GM23338 (cell line): ENCODE results near the gene GPHN. TPM values are rescaled to one million over a fixed set of nuclear protein-coding genes. Genes with fewer than 3 reads are reported as not detected.
A peak's percentile ranks its signal among the peaks of the same experiment; 100 is the strongest.
"Not testable (repeated sequence)": the region's sequence is repeated elsewhere in the genome, so short reads cannot be mapped to it uniquely, and the experiment has no call there.

ENCODE experiments used
- ATAC-seq: fragments of 200-7000 bp; cut with Tn5 transposase; 3 replicates; pipeline ENCODE4 v1.9.1; 2020
- DNase-seq: peaks from one replicate; pipeline ENCODE4 v3.0.0-alpha.2; 2015; ENCODE audit warnings: low spot score
- H2AFZ ChIP-seq: fragments of 200-600 bp; sonication (generic); 2 replicates; pipeline ENCODE4 v1.8.0; 2016; ENCODE audit warnings: antibody characterized with exemption, mild to moderate bottlenecking, moderate library complexity
- H3F3A ChIP-seq: fragments of 200-600 bp; sonication (generic); replicated peaks from 2 replicates; pipeline ENCODE4 v1.8.0; 2017; ENCODE audit warnings: antibody characterized with exemption, mixed run types, low read depth
- H3K27ac ChIP-seq: fragments of 200-600 bp; sonication (generic); 2 replicates; pipeline ENCODE4 v1.6.1; 2016; ENCODE audit warnings: low read depth
- H3K27me3 ChIP-seq: fragments of 200-600 bp; sonication (generic); 2 replicates; pipeline ENCODE4 v1.8.0; 2016; ENCODE audit warnings: mild to moderate bottlenecking, mixed run types, moderate library complexity; ENCODE audit not compliant: insufficient read depth
- H3K36me3 ChIP-seq: fragments of 200-600 bp; sonication (generic); 2 replicates; pipeline ENCODE4 v1.8.0; 2016; ENCODE audit warnings: mild to moderate bottlenecking; ENCODE audit not compliant: insufficient read depth
- H3K4me1 ChIP-seq: fragments of 200-600 bp; sonication (generic); 2 replicates; pipeline ENCODE4 v1.8.0; 2016; ENCODE audit warnings: mild to moderate bottlenecking, moderate library complexity; ENCODE audit not compliant: insufficient read depth
- H3K4me2 ChIP-seq: fragments of 200-600 bp; sonication (generic); 2 replicates; pipeline ENCODE4 v1.7.1; 2017; ENCODE audit warnings: mixed run types
- H3K4me3 ChIP-seq: fragments of 200-600 bp; sonication (generic); 2 replicates; pipeline ENCODE4 v1.6.1; 2016; ENCODE audit warnings: mixed run types
- H3K79me2 ChIP-seq: fragments of 200-600 bp; sonication (generic); replicated peaks from 2 replicates; pipeline ENCODE4 v1.8.0; 2017; ENCODE audit warnings: mild to moderate bottlenecking; ENCODE audit not compliant: insufficient read depth
- H3K9me2 ChIP-seq: fragments of 200-600 bp; sonication (generic); 2 replicates; pipeline ENCODE4 v1.8.0; 2017; ENCODE audit not compliant: insufficient read depth
- H4K20me1 ChIP-seq: fragments of 200-600 bp; sonication (generic); replicated peaks from 2 replicates; pipeline ENCODE4 v1.8.0; 2017; ENCODE audit warnings: mild to moderate bottlenecking; ENCODE audit not compliant: insufficient read depth
- H3K27ac Mint-ChIP-seq: 2 replicates; pipeline ENCODE4 v1.8.0; 2020; ENCODE audit warnings: inconsistent platforms, mild to moderate bottlenecking, moderate library complexity, mixed read lengths
- H3K27me3 Mint-ChIP-seq: 3 replicates; pipeline ENCODE4 v1.8.0; 2022; ENCODE audit warnings: low read depth, mild to moderate bottlenecking, moderate library complexity, mixed read lengths, inconsistent platforms; ENCODE audit not compliant: insufficient read depth, poor library complexity
- H3K36me3 Mint-ChIP-seq: 3 replicates; pipeline ENCODE4 v1.8.0; 2021; ENCODE audit warnings: low read depth, mild to moderate bottlenecking, inconsistent platforms, moderate library complexity, mixed read lengths
- H3K4me1 Mint-ChIP-seq: 3 replicates; pipeline ENCODE4 v1.8.0; 2020; ENCODE audit warnings: mild to moderate bottlenecking, inconsistent platforms, mixed read lengths
- H3K4me3 Mint-ChIP-seq: 3 replicates; pipeline ENCODE4 v1.8.0; 2021; ENCODE audit warnings: moderate library complexity, mild to moderate bottlenecking, inconsistent platforms, mixed read lengths
- H3K9me3 Mint-ChIP-seq: 3 replicates; pipeline ENCODE4 v1.8.0; 2020; ENCODE audit warnings: moderate library complexity, mild to moderate bottlenecking, inconsistent platforms, mixed read lengths
- CREB1 ChIP-seq: fragments of 250-450 bp; sonication (Bioruptor Pico); IDR thresholded peaks from 2 replicates; pipeline ENCODE4 v1.5.0; 2020; ENCODE audit warnings: low read depth, mild to moderate bottlenecking, moderate library complexity
- ETS1 ChIP-seq: IDR thresholded peaks from 2 replicates; pipeline ENCODE4 v1.6.1; 2016; ENCODE audit warnings: antibody characterized with exemption
- EZH2 ChIP-seq: fragments of 200-600 bp; sonication (generic); IDR thresholded peaks from one replicate; pipeline ENCODE4 v1.8.0; 2017; ENCODE audit warnings: antibody characterized with exemption, mild to moderate bottlenecking, low read depth; ENCODE audit not compliant: unreplicated experiment
- EZH2phosphoT487 ChIP-seq: fragments of 200-600 bp; sonication (generic); IDR thresholded peaks from one replicate; pipeline ENCODE4 v1.8.1; 2018; ENCODE audit warnings: antibody characterized with exemption; ENCODE audit not compliant: unreplicated experiment
- NANOG ChIP-seq: IDR thresholded peaks from 2 replicates; pipeline ENCODE4 v1.6.1; 2016; ENCODE audit warnings: antibody characterized with exemption, borderline replicate concordance
- POLR2AphosphoS5 ChIP-seq: IDR thresholded peaks from 2 replicates; pipeline ENCODE4 v1.6.1; 2016; ENCODE audit warnings: antibody characterized with exemption, low read depth
- STAT1 ChIP-seq: IDR thresholded peaks from one replicate; pipeline ENCODE4 v1.6.1; 2016; ENCODE audit warnings: antibody characterized with exemption; ENCODE audit not compliant: unreplicated experiment
- ZNF114 ChIP-seq: fragments of 250-450 bp; sonication (Bioruptor Pico); IDR thresholded peaks from 2 replicates; pipeline ENCODE4 v1.5.0; 2020; ENCODE audit warnings: mild to moderate bottlenecking, moderate library complexity
- ZNF462 ChIP-seq: fragments of 250-450 bp; sonication (Bioruptor Pico); IDR thresholded peaks from 2 replicates; pipeline ENCODE4 v1.5.0; 2020; ENCODE audit warnings: mild to moderate bottlenecking, moderate library complexity
- polyA plus RNA-seq: library from polyadenylated mRNA; unstranded; fragments of >200 nt; fragmentation: Nextera tagmentation; extraction: Ambion mirVana; gene quantifications from 2 replicates; pipeline ENCODE4 v1.2.1, GENCODE V29; 2016
- total RNA-seq: library from RNA; depleted of rRNA; stranded (reverse); fragments of >200 nt; shearing (Covaris generic); gene quantifications from 2 replicates; pipeline ENCODE4 v1.2.3, GENCODE V29; 2014
- TF ChIP-seq, protein P1 (sequence below), 2 experiments: fragments of 200-600 bp in 1 of 2; sonication (generic) in 1 of 2; conservative IDR thresholded peaks; 2 replicates each; pipeline versions ENCODE4 v1.5.1 to v1.6.1; 2016 to 2017; ENCODE audit warnings: antibody characterized with exemption in 2 of 2, low read depth in 2 of 2, mild to moderate bottlenecking in 2 of 2, moderate library complexity in 1 of 2

Gene GPHN
- total and polyA plus RNA-seq, 2 experiments from 2014 or later = 17.6 to 20.6 TPM

GRCh38 chr14:67067070-67067814, 559.3 kb downstream of the GPHN start:
- not testable (repeated sequence) for H3K4me2 ChIP-seq, H4K20me1 ChIP-seq, H3K27ac ChIP-seq, H2AFZ ChIP-seq, H3K36me3 ChIP-seq, H3K27me3 ChIP-seq, H3K27me3 Mint-ChIP-seq, H3K9me3 Mint-ChIP-seq, H3F3A ChIP-seq, H3K79me2 ChIP-seq, ATAC-seq, H3K4me1 ChIP-seq, H3K4me3 Mint-ChIP-seq, H3K36me3 Mint-ChIP-seq, H3K4me1 Mint-ChIP-seq, H3K27ac Mint-ChIP-seq, H3K4me3 ChIP-seq
- peak; percentile 55 for DNase-seq
- 0 out of 2 replicates have a peak, but pooled peaks cover 11% of the 10 kb centered on the region for H3K9me2 ChIP-seq

DNA sequence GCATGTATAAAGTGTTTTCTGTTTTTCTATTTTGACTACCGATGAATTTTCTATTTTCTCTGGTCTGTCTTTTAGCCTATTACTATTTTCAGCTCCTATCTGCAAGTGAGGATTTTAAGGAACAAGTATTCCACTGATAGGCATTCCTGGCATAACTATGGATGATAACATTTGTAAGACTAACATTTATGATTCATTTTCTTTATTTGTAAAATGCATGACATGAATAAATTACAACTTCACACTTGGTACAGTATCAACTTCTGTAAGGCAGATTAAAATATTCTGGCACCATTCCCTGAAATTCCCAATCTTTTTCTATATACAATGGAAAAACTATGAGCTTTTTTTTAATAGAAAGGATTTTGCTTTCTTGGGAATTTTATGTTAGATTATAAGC, 560.3 kb downstream of the GPHN start:
- Histone ChIP-seq H3K27me3 (no peaks in the 10 kb centered on the region), H3K36me3 (no peaks in the 10 kb centered on the region), H3K4me3 (no peak overlapping the region), H3K79me2 (no peaks in the 10 kb centered on the region), H3K4me1 (no peaks in the 10 kb centered on the region), H3K27ac (no peak overlapping the region), H2AFZ (no peak overlapping the region), H3K4me2 (no peak overlapping the region), H4K20me1 (no peaks in the 10 kb centered on the region), H3F3A (no peaks in the 10 kb centered on the region), H3K9me2 (0 out of 2 replicates have a peak, but pooled peaks cover 11% of the 10 kb centered on the region)
- H3K4me3 Mint-ChIP-seq = no peak overlapping the region
- H3K36me3 Mint-ChIP-seq = peaks cover 9% of the 10 kb centered on the region; the same call in 2 of the 3 replicates
- no peak for DNase-seq
- no peak for ATAC-seq
- peaks cover 1% of the 10 kb centered on the region for H3K27me3 Mint-ChIP-seq
- peaks cover 3% of the 10 kb centered on the region; the same call in 2 of the 3 replicates for H3K4me1 Mint-ChIP-seq
- H3K9me3 Mint-ChIP-seq = no peaks in the 10 kb centered on the region
- H3K27ac Mint-ChIP-seq = no peak overlapping the region
- TF ChIP-seq ZNF462 (CRISPR knock-in tag) = no peak
- no peak for TF ChIP-seq NANOG
- no peak for TF ChIP-seq EZH2phosphoT487
- TF ChIP-seq ETS1 = no peak
- TF ChIP-seq CREB1 (CRISPR knock-in tag) = no peak
- TF ChIP-seq EZH2 = no peak
- no peak for TF ChIP-seq POLR2AphosphoS5
- TF ChIP-seq, protein P1, sequence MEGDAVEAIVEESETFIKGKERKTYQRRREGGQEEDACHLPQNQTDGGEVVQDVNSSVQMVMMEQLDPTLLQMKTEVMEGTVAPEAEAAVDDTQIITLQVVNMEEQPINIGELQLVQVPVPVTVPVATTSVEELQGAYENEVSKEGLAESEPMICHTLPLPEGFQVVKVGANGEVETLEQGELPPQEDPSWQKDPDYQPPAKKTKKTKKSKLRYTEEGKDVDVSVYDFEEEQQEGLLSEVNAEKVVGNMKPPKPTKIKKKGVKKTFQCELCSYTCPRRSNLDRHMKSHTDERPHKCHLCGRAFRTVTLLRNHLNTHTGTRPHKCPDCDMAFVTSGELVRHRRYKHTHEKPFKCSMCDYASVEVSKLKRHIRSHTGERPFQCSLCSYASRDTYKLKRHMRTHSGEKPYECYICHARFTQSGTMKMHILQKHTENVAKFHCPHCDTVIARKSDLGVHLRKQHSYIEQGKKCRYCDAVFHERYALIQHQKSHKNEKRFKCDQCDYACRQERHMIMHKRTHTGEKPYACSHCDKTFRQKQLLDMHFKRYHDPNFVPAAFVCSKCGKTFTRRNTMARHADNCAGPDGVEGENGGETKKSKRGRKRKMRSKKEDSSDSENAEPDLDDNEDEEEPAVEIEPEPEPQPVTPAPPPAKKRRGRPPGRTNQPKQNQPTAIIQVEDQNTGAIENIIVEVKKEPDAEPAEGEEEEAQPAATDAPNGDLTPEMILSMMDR (conservative IDR thresholded peaks at IDR 0.05; ENCODE audit: low read depth in 2 of 2) = no peak
- TF ChIP-seq STAT1 = no peak
- no peak for TF ChIP-seq ZNF114 (CRISPR knock-in tag)
